Midbrain (tissue), 1 donor: ENCODE measurements around the gene BCAS3.
A peak's percentile ranks its signal among the peaks of the same experiment; 100 is the strongest.
"Not testable (repeated sequence)": the region's sequence is repeated elsewhere in the genome, so short reads cannot be mapped to it uniquely, and the experiment has no call there.

Source experiments
- DNase-seq: peaks from one replicate; lab custom pipeline; 2025; lab: John Stamatoyannopoulos, UW

BCAS3 gene

DNA sequence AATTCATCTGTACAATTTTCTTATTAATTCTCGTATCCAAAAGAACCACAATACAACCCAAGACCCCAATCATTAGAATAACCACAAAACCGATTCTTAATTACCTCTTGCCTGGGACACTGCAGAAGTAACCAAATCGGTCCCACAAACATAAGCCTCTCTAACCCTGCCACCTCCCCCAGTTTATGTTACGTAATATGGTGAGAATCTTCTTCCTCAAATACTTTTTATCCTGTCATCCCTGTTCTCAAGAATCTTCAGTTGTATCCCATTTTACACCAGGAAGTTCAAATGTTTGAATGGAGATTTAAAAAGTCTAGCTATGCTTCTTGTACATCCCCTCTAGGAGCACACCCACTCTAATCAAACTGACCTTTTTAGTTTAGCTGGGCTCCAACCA lies 452.7 kb downstream of the BCAS3 start:
- DNase-seq = no peak

DNA sequence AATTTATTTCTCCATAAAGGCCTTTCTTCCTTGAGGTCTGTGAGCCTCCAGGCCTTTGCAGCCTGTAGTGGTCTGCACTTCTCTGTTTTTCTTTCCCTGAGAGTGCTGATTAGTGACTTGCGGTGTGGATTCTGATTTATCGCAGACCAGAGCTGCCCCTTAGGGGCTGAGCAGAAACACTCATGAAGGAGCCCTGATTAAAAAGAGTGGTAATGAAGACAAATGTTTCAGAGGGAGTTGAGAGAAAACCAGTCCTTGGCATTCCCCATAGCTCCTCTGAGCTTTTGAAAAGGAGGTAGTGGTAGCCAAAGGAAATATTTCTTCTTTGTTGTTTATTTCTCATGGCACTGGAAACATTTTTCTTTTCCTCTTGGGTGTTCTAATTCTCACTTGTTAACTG lies 453.9 kb downstream of the BCAS3 start:
- DNase-seq = no peak

GRCh38 chr17:61132524-61132923 lies 454.9 kb downstream of the BCAS3 start:
- DNase-seq = no peak

DNA sequence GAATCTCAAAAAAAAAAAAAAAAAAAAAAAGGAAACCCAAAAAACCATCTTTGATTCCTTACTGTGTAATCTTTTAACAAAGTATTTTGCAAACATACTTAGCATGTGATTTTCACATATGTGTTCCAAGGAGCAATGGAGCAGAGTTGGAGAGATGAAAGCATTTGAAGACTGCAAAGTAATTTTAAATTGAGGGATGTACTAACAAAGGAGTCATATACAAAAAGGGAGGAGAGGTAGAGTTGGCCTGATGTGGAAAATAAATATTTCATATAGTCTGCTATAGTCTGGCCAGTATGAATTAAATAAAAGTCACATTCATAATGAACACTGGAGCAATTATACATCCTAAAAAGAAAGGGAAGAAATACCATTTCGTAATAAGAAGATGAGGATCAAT lies 456.2 kb downstream of the BCAS3 start:
- no peak for DNase-seq

DNA sequence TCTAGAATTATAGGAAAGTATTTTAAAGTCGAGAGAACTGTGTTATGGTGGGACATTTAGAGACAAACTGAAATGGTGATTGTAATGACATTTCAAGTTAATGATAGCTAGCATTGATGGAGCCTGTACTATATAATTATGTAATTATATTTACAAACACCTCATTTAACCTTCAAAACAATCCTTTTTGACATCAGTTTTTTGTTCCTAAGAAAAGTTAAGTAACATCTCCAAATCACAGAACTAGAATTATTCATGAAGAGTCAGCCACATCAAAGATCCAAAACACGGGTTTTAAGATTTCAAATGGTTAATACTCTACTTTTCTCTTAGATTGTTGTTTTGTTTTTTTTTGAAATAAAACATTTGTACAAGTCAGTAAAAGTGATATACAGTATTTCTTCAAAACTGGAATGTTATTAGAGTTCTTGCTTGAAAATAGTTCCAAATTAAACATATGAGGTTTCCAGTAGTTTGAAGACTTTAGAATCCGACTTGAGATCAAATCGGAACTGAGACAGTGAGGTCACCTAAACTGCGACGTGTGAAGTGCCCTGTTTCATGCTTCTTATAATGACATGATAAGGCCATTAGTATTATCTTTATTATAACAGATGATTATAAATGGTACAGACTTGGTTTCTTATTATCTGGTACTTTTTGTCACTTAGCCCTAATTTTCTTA lies 457.0 kb downstream of the BCAS3 start:
- no peak for DNase-seq

GRCh38 chr17:61135782-61136181 lies 458.1 kb downstream of the BCAS3 start:
- DNase-seq = no peak

- DNase-seq = no peak
Measured at GRCh38 chr17:61136296-61136695, 458.6 kb downstream of the BCAS3 start.

- no peak for DNase-seq
Measured at GRCh38 chr17:61139219-61139618, 461.6 kb downstream of the BCAS3 start.

DNA sequence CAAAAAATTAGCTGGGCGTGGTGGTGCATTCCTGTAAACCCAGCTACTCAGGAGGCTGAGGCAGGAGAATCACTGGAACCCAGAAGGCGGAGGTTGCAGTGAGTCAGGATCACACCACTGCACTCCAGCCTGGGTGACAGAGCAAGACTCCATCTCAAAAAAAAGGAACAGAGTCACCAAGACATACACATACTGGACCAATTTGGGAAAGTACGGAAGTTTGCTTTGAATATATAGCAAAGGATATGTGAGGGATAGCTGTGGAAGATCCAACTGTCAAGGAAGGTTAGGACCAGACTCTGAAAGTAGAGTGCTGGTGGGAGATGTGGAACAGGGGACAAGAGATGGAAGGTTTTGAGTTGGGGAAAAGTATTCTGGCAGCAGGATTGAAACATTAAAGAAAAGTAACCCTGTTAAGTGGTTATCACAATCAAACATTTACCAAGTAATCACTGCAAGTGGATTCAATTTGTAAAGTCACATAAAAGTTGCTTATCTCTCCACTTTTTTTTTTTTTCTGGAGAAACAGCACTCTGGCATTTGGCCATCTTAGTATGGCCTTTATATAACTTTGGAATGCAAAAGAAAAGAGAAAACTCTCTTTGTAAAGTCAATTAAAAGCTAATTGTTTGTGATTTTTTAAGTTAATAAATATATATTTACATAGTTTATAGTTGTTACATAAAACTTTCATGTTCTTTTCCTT lies 462.6 kb downstream of the BCAS3 start:
- no peak for DNase-seq

- no peak for DNase-seq
Measured at GRCh38 chr17:61143026-61143425, 465.4 kb downstream of the BCAS3 start.

- no peak for DNase-seq
Measured at GRCh38 chr17:61144137-61144536, 466.5 kb downstream of the BCAS3 start.

DNA sequence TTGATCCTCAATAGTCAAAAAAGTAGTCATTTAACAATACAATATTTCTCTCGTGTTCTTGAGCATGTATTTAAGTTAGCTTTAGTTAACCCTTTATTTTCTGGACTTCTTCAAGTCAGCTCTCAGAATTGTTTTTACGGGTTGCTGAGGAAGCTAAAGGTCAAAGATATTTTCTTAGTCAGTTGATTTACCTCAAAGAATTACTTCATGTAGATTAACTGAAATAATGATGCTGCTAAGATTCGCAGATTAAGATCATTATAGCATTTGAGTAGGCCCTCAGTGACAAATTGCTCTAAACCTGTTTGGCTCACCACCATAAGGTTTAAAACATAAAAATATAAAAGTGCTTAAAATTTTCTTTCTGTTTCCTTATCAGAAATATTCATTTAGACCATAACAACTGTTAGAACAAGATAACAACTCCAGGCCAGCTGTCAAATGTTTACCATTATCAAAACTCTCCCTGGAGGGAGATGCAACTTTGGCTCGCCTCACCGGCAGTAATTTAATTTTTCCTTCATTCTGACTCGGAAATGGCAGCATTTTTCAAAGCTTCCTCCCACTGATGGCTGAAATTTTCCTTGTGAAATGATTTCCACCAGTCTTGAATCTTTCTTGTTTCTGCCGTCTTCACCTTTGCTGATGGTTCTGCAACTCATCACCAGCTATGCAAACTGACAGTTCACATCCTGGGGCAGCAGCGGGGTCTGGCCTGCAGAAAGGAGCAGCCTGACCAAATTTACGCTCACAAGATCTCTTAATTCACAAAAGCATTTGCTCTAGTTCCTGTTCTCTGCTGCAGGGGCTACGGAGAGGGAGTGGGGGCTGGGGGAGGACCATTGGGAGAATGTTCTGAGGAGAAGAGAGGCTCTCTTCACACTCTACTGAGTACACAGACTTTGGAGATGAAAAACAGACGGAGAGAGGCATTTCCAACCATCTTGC lies 467.2 kb downstream of the BCAS3 start:
- no peak for DNase-seq

- DNase-seq = not testable (repeated sequence)
Measured at GRCh38 chr17:61146833-61147232, 469.2 kb downstream of the BCAS3 start.

DNA sequence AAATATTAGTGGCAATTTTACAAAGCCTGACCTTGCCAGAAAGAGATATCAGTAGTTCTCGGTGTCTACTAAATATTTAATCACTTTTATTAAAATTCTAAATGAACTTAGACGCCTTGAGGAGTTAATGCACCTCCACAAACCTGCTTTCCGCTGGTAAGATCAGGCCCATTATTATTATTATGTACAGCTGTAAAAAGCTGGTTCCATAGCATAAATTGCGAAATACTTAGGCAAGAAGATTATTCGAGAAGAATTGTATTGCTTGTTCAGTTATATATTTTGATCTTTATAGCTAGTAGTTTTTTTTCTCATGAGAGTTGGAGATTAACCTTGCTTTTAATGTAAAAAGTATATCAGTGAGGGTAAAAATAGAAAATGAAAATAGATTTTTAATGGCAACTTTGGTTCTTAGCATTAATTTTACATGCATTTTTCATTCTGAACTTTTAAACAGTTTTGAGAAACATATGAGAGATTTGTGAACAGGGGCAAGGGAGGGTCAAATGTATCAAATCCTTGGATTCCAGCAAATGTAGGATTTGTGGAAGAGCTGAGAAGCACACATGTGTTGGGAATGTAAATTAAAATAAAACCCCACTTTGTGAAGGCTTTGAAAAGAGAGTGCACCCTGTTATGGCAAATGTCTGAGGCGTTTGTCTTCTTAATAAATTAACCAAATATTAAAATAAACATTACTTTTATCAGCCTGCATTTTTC lies 471.6 kb downstream of the BCAS3 start:
- no peak for DNase-seq

GRCh38 chr17:61149862-61150362 lies 472.3 kb downstream of the BCAS3 start:
- no peak for DNase-seq

DNA sequence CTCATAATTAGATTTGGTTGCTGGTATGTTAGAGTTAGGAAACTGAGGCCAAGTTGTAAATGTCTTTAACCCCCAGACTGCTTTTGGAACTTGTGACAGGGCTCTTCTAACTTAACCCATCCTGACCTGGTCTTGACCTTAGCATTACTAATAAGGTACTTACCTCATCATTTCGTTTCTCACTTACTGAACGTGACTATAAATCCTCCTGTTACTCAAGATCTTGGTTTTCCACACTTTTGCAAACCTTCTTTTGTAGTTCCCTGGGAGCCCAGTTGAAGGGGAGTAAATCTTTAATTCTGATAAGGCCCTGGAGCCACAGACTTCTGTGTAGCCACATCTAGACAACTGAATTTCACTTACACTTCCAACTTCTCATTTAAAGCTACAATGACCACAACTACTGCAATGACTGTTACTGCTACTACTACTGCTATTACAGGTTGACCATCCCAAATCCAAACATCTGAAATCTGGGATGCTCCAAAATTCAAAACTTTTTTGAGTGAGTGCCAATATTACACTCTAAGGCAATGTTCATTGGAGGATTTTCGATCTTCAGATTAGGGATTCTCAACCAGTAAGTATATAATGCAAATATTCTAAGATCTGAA lies 473.1 kb downstream of the BCAS3 start:
- DNase-seq = no peak

DNA sequence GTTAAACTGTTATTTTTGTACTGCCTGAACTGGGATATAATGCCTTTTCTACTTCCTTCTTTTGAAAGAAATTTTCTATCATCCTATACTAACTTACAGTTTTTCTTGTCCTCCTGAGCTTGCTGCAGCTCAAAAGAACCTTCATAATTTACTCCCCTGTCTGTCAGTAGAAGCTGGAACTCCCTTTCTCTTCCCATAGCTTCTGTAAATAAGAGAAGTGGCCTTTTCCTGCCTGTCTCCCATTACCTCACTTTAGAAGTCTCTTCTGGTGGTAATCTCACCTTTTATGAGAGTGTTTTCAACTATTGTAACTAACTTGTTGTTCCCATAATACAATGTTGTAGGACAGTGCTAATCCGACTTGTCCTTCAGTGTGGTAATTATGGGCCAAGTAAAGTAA lies 475.2 kb downstream of the BCAS3 start:
- no peak for DNase-seq

- DNase-seq = no peak
Measured at GRCh38 chr17:61155590-61156237, 478.1 kb downstream of the BCAS3 start.

- DNase-seq = peak; percentile 64
Measured at GRCh38 chr17:61157246-61157886, 479.7 kb downstream of the BCAS3 start.

DNA sequence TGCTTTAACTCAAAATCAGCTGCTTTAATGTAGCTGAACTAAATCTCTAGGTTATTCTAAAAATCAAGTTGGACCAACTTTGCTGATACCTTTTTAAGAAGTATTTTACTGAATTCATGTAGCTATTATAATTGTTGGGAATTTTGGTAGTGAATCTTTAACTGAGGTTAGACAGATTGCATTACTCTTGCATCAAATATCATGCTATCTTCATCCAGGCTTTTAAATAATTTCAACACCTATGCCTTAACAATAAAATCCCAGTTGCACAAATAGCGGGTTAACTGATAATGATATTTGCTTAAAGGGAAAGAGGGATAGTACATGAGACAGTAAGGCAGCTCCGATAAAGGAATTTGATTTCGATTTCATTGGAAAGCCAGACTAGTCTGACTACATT lies 480.7 kb downstream of the BCAS3 start:
- DNase-seq = no peak
